Hippocampal formation (tissue), 2 donors: Measurements from ENCODE around the gene FAM228A.
"Not testable (repeated sequence)": the region's sequence is repeated elsewhere in the genome, so short reads cannot be mapped to it uniquely, and the experiment has no call there.

Experiments used
- DNase-seq, 2 donors: peaks; one replicate each; lab custom pipeline; 2025; lab: John Stamatoyannopoulos, UW

The FAM228A gene

GRCh38 chr2:24174851-24175277, at the start of gene FAM228A:
FAM228A (plus strand) TSS chr2:24175053; CDS start chr2:24175481, 428 bp downstream.
- DNase-seq, result no peak

GRCh38 chr2:24125956-24126355, 48.9 kb upstream of the FAM228A start:
- no peak for DNase-seq

- no peak for DNase-seq
These were observed 42.3 kb upstream of the FAM228A start for GRCh38 chr2:24132543-24132942.

DNA sequence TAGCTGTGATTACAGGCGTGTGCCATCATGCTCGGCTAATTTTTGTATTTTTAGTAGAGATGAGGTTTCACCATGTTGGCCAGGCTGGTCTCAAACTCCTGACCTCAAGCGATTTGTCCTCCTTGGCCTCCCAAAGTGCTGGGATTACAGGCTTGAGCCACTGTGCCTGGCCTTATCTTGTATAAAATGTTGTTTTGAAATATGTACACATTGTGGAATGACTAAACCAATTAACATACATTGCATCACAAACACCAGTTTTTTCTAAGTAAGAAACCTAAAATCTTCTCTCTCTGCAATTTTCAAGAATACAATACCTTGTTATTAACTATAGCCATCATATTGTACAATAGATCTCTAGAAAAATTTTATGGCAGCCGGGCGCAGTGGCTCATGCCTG, 34.5 kb upstream of the FAM228A start:
- not testable (repeated sequence) for DNase-seq

DNA sequence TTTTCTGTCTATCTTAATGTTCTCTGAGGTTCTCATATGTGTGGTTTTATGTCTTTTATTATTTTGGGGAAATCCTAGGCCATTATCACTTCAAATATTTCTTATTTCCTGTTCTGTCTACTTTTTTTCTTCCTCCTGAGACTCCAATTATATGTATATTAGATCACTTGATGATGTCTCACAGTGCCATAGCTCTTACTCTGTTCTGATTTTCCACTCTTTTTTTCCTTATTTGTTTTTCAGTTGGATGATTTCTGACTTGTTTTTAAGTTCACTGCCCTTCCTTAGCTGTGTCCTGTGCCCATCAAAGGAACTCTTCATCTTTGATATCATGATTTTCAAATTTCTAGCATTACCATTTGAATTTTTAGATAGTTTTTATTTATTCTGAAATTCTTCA, 27.5 kb upstream of the FAM228A start:
- no peak for DNase-seq

DNA sequence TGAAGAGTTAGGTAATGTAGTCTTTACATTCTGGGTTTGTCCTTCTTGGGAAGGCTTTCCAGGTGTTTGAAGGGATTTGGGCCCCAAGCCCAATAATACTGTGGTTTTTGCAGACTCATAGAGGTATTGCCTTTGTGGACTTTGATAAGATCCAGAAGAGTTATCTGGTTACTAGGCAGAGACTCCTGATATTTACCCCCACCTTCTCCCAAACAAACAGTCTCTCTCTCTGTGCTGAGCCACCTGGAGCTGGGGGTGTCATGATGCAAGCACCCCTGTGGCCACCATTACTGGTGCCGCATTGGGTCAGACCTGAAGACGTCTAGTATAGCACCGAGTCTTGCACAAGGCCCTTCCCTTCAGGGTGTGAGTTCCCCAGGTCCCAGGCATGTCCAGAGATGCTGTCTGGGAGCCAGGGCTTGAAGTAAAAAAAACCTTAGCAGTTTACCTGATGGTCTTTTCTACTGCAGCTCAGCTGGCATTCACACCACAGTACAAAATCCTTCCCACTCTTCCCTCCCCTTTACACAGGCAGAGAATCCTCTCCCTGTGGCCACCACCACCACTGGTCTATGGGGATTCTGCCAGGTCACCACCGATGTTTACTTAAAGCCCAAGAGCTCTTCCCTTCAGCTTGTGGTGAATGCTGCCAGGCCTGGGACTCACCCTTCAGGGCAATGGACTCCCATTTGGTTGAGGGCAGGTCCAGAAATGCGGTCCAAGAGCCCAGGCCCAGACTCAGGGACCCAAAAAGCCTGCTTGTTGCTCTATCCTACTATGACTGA, 22.2 kb upstream of the FAM228A start:
- DNase-seq, result no peak

DNA sequence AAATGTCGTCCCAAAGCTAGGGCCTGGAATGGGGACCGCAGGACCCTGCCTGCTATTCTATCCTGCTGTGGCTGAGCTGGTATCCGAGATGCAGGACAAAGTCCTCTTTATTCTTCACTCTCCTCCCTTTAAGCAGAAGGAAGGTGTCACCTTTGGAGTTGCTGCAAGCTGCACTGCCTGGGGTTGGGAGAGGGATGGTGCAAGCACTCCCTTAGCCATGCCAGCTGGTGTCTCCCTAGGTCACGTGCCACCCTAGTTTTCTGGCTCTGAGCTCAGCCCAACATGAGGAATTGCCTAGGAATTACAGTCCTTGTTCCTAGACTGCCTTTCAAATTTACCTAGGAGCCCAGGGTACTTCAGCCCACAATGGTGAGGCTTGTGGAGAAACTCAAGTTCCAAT, 21.4 kb upstream of the FAM228A start:
- DNase-seq, result no peak

DNA sequence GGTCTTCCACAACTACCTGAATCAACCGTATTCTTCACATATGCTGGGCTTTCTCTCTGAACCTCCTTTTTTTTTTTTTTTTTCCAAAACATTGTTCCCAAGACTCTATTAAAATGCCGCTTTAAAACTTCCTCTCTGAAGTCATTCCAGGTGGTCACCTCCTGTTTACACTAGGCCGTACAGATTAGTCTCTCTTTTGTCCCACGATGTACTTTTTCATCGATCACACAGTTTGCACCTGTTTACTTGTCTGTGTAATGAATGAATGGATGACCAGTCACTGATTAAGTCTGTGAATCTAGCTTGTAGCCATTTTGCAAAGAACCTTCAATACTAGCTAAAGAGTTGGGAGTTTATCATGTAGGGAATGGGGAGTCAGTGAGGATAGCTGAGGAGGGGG, 16.7 kb upstream of the FAM228A start:
- DNase-seq, result no peak

GRCh38 chr2:24159708-24160107, 15.1 kb upstream of the FAM228A start:
- DNase-seq, result no peak

DNA sequence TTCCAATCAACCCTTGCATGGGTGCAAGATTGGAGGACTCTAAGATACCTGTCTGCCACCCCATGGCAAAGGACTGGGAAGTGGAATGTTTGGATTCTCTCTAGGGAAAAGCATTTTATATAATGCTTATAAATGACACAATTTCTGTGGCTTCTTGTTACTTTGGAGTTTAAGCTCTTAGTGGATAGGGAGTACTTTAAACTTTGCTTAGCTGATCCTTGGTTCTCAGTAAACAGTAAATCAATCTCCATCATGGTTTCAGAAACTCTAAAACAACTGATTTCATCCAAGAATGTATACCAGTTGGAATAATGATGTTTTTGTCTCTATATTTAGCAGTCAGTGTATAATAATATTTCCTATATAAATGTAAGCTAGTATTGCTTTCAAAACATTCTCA, 14.1 kb upstream of the FAM228A start:
- no peak for DNase-seq

DNA sequence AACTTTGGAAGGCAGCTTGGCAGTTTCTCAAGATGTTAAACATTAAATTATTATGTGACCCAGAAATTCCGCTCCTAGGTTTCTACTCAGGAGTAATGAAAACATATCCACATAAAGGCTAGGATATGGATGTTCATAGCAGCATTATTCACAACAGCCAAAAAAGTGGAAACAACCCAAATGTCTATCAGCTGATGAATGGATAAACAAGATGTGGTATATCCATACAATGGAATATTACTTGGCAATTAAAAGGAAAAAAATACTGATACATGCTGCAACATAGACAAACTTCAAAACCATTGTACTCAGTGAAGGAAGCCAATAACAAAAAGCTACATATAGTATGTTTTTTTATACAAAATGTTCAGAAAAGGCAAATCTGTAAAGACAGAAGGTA, 12.4 kb upstream of the FAM228A start:
- DNase-seq, result no peak

DNA sequence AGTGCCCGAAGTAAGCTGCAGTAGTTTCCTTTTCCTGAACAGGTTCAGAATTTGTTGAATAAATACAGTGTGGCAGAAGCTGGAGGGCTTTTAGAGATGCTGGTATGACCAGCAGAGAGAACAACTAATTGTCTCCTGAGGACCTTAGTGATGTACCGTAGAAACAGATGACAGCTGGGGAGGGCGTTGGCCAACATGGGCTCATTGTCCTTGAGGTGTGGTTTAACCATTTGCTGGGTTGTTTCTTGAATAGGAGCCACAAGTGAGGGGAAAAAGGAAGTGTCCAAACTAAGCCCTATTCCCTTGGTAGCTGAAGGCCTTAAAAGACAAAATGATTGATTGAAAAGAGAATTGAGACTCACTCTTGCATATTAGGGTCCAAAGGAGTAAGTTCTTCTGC, 11.7 kb upstream of the FAM228A start:
- DNase-seq, result no peak

DNA sequence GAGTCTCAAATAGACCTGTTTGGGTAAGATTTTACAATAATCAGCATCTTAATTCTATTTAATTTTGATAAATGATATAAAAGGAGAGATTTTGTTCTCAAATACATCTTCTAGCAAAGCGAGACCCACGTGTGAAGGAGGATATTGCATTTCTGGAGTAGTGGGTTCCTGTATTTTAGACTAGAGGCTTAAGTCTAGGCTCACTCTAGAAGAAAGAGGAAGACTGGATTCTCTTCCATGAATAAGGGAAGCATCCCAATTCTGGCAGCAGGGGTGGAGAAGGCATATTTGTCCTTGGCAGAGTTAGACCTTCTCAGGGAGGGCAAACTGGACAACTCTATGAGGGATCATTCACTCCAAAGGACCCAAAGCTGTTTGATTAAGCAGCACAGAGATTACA, 11.3 kb upstream of the FAM228A start:
- no peak for DNase-seq

DNA sequence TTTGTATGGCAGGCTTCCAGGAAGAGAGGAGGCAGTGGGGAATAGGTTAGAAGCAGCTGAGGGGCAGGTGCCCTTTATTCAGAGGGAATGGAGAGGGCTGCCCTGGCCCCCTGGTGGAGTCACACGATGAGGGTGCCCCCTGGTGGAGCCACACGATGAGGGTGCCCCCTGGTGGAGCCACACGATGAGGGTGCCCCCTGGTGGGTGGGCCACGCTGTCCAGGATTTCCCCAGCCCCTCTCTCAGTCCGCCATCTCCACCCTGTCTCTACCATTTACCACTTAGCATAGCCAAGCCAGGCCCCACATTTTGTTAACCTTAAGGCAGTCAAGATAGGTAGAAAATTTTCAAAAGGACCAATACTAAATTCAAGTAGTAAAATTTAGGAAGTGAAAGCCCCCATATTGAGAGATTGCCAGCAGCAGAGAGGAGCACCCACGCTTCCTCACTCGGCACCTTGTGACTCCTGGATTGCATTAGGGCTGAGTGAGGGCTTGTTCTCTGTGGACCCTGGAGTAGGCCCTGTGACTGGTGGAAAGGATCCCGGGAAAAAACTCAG, 10.4 kb upstream of the FAM228A start:
- DNase-seq, result no peak

- DNase-seq, result no peak
These were observed 5.8 kb upstream of the FAM228A start for GRCh38 chr2:24169023-24169422.

GRCh38 chr2:24175631-24176187, 856 bp downstream of the FAM228A start:
- DNase-seq, result no peak

GRCh38 chr2:24176326-24176725, 1.5 kb downstream of the FAM228A start:
- DNase-seq, result no peak

DNA sequence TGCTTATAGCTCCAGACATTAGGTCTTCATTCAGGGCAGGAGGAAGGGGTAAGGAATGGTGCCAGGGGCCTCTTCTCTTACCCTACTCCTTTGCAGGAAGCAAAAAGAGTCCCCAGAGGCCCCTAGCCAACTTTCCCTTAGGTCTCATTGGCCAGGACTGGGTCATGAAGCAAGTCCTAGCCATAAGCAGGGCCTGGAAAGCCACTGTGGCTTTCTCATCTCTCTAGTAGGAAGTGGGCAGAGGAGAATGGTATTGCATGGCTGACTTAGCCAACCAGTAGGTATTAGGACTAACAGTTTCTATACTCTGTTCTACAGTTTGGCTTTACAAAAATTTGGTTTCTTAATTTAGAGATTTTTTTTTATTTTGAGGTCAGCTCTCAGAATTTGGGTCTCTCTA, 4.8 kb downstream of the FAM228A start:
- DNase-seq, result no peak

- no peak for DNase-seq
These were observed 7.0 kb downstream of the FAM228A start for GRCh38 chr2:24181849-24182248.

- no peak for DNase-seq
These were observed 7.7 kb downstream of the FAM228A start for GRCh38 chr2:24182507-24182906.

DNA sequence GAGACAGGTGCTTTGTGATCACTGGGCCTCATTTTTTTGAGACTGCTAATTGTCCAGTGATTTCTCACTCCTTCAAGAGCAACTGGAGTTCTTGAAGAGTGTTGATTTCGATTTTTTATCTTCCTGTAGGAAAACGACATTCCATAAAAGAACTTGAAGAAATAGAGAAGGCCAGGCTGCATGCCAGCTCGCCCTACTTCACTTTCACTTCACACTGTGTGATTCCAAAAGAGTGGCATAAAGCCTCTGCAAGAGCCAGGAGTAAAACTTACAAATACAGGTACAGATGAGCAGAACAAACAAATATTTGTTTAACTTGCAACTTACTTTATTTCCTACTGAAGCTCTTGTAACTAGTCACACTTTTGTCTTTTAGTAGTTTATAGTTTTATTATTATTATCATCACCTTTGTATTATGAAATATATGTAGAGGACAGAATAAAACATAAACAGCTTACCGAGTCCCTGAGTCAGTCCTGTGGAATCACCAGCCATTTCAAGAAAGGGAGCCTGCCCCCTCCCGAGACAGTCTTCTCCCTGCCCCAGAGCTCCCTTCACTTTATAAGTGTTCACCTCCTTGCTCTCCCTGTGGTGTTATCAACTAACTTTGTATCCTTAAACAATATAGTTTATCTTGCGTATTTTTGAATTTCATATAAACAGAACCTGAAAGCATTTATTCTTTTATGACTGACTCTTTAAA, 8.7 kb downstream of the FAM228A start:
- DNase-seq, result no peak

GRCh38 chr2:24189551-24189950, 14.7 kb downstream of the FAM228A start:
- no peak for DNase-seq

GRCh38 chr2:24190503-24190902, 15.7 kb downstream of the FAM228A start:
- no peak for DNase-seq
